ENCODE results near the gene PRKACA.
"Not testable (repeated sequence)": the region's sequence is repeated elsewhere in the genome, so short reads cannot be mapped to it uniquely, and the experiment has no call there.

Gene PRKACA

GRCh38 chr19:14048443-14049153 lies 69.0 kb downstream of the PRKACA start:
- peak; percentile 89 for TF ChIP-seq CTCF (conservative IDR thresholded peaks at IDR 0.05; ENCODE audit: low read depth, low read length)
- no peak overlapping the region for H3K4me3 ChIP-seq (ENCODE audit: low read depth, low read length)
- peak; percentile 31 for DNase-seq (ENCODE audit: low read depth)

GRCh38 chr19:14047866-14048265 lies 69.7 kb downstream of the PRKACA start:
- not testable (repeated sequence) for H3K4me3 ChIP-seq (ENCODE audit: low read depth, low read length); DNase-seq (ENCODE audit: low read depth)

GRCh38 chr19:14042659-14043608 lies 74.6 kb downstream of the PRKACA start:
- not testable (repeated sequence) for H3K4me3 ChIP-seq (ENCODE audit: low read depth, low read length)
- peak; percentile 81 for DNase-seq (ENCODE audit: low read depth)
- peak; percentile 73 for TF ChIP-seq CTCF (conservative IDR thresholded peaks at IDR 0.05; ENCODE audit: low read depth, low read length)
